HG03095 (cell line): ENCODE data around the gene TMED6.
A peak's percentile ranks its signal among the peaks of the same experiment; 100 is the strongest.

Experiments used
- ATAC-seq: cut with Tn5 transposase; IDR thresholded peaks from one replicate; pipeline ENCODE4 v1.9.1; 2021; ENCODE audit warnings: moderate library complexity; ENCODE audit not compliant: unreplicated experiment

The TMED6 gene

DNA sequence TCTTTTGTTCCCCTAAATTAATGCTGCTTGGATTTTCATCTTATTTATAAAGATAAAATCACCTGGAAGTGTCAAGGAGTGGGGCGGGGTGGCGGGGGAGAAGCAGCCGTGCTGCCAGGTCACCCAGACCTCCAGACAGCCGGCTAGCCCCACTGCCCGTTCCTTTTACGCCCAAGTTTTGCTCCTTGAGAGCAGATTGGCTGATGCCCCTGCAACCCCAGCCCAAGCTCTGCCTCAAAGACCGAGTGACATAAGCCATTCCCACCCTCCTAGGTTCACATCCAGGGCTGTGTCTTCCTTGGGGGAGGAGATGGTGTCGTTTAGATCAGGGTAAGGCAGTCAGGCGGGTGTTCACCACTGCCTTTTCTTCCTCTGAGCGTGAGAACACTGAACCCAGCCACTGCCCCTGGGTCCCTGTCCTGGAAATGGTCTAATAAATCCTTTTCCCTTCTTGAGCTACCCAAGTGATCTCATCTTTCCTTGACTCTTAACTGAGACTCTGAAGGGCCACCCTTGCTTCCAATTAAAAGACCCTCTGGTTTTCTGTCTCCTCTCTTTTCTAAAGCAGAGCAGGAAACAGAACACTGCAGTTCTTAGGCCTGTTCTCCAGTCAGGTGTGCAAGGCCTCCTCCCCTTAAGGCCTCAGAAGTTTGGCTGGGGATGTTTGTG lies 26.9 kb downstream of the TMED6 start:
- no peak for ATAC-seq

DNA sequence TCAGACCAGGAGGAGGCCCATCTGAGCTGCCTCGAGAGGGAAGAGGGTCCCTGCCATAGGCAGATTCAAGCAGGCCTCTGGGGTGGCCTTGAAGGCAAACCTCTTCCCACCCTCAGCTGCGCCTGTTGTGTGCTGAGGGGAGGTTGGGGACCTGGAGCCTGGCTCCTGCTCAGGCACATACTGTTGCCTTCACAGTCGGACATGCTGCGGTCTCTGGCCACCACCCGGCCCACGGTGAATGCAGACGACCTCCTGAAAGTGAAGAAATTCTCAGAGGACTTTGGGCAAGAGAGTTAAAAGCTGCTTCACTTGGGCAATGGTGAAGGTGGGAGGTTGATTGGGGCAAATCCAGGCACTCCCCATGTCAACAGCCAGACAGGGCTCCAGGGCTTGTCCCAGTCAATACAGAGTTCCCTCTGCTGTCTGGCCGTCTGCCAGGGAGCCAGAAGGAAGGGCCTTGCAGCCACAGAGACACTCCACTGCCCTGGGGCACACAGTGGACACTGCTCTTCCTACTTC lies 27.5 kb downstream of the TMED6 start:
- no peak for ATAC-seq

DNA sequence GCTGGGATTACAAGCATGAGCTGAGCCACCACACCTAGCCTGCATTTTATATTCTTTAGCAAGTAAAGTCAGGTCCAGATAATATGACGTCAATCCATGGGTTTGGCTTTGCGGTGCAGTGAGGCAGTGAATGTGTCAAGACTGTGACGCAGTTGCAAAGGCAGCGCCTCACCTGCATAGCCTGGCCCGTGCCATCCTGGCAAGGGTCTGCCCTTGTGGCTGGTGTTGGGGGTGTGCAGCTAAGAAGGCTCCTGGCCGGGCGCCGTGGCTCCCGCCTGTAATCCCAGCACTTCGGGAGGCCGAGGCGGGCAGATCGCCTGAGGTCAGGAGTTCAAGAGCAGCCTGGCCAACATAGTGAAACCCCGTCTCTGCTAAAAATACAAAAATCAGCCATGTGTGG lies 28.2 kb downstream of the TMED6 start:
- ATAC-seq = no peak

DNA sequence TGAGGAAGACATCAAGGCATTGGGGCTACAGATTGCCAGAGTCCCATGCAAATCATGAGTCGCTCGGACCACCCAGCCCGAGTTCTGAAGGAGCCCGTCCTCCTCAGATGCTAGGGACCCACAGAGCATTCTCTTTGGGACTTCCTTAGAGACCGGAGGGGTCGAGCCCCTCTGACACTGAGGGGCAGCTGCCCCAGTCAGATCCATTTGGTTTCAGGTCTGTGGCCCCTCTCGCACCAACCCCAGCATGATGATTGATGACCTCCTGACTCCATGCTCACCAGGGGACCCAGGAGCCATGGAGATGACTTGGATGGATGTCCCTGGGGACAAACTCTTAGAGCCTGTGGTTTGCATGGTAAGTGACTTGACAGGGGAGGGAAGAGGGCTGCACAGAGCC lies 29.2 kb downstream of the TMED6 start:
- no peak for ATAC-seq

DNA sequence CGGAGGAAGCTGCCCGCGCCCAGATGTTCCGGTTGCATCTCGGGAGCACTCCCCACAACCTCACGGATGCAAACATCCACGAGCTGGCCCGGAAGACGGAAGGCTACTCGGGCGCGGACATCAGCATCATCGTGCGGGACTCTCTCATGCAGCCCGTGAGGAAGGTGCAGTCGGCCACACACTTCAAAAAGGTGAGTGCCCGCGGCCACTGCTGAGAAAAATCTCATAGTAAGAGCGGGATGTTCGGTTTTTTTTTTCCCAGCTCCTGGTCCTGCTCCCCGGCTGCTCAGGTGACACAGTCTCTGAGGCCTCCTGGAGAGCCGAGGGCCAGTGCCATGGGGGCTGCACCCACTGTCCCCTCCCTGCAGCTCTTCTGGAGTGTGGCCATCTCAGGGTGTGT lies 30.5 kb downstream of the TMED6 start:
- no peak for ATAC-seq

DNA sequence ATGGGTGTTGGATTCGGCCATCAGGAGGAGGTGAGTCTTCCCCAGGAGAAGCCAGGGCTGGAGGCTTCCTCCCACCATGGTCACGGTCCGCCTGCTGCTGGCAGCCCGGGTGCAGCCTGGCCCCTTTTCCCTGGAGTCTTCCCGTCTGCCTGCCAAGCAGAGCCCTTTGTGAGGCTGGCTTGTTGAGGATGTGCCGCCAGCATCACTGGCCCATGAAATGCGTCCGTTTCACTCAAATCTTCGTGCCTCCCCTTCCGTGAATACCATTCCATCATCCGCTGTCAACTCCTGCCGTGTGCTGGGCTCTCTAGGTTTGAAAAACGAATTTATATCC lies 30.9 kb downstream of the TMED6 start:
- ATAC-seq = no peak

DNA sequence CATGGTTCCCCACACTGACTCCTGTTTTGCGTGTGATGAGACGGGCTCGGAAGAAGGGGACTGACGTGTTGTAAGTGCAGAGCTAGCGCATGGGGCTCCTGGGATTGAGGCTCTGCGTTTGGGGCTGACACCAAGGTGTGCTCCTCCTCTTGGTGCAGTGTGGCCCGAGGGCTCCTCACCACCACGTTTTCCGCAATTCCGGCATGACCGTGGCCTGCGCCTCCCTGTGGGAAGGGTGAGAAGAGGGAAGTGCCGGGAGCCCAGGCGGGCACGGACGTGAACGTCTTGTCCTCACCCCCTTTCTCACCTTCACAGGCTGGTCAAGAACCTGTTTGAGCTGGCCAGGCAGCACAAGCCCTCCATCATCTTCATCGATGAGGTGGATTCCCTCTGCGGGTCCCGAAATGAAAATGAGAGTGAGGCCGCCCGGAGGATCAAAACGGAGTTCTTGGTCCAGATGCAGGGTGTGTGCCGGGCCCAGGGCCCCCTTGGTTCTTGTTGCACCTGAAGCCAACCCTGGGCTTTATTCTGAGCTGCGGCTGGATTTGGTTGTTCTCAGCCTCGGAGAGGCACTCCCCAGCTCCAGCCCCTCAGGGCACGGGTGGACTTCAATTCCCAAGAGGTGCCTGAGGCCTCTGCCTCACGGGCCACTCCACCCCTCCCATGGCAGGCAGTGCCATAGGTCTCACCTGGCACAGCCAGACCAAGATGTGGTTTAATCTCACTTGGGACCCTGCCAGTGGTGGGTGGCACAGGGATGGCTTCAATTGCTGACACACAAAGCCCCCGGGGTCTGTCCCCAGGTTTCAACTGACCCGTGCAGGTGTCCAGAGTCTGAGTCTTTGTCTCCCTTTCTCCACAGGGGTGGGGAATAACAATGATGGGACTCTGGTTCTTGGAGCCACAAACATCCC lies 31.5 kb downstream of the TMED6 start:
- ATAC-seq = no peak

DNA sequence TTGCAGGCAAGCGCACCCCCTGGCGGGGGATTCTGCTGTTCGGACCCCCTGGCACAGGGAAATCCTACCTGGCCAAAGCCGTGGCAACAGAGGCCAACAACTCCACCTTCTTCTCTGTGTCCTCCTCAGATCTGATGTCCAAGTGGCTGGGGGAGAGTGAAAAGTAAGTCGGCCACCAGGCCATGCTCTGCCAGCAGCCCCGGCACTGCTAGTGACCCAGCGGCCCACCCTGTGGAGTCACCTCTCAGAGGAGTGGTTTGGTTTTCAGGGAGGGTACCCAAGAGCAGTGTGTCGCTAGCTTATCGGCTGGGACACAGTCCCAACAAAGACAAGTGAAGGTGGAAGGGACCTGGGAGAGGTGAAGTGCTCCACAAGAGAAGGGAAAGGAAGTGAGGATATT lies 32.2 kb downstream of the TMED6 start:
- ATAC-seq = no peak

DNA sequence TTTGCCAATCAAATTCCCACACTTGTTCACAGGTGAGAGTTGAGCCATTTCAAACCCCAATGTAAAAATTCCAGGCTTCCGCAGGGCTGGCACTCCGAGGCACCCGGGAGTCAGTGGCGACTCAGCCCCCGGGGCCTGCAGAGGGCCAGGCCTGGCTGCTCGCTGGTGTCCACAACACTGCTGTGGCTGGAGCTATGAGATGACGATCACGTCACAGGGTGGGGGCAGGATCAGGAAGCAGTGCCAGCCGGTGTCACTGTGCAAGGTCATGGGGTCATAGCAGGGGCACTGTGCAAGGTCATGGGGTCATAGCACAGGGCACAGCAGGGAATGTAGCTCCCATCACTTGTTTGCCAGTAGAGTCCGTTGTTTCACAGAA lies 32.7 kb downstream of the TMED6 start:
- ATAC-seq = no peak

DNA sequence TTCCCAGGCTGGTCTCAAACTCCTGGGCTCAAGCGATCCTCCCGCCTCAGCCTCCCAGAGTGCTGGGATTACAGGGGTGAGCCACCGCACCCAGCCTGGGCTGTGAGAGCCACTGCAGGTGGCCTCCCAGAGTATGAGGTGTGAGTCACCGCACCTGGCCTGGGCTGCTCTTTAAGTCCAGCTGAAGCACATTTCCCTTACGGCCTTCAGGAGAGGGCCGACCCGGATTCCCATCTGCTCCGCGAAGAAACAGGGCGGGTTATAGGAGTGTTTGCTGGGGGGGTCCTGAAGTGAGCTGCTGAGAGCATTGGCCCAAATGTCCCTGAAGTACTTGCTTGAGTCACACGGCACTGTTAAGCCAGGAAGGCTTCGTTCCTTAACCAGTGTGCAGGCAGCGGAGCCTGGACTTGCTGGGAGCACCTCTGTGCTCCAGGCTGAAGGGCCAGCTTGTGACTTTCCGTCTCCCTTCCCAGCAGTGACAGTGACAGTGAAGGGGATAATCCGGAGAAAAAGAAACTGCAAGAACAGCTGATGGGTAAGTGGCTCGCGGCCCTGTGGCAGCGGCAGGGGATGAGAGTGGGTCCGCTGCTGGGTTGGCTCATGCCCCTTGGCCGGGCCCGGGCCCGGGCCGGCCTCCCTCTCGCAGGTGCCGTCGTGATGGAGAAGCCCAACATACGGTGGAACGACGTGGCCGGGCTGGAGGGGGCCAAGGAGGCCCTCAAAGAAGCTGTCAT lies 33.2 kb downstream of the TMED6 start:
- no peak for ATAC-seq

DNA sequence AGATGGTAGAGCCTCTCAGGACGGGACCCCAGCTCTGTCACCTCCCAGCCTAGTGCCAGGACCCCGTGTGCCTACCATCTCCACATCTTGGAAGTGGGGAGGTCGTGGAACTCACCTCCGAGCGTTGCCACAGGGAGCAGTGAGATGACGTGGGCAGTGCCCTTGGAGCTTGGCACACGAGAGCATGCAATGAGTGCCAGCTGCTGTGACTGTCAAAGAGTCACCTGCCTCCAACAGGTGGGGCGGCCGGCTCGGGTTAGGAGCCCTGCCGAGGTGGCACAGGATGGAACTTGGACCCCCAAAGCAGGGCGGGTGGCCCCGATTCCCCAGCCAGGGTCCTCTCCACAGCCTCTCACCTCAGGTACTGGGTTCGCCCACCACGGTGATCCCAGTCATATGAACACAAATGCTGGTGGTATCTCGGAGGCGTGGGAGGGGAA lies 35.0 kb downstream of the TMED6 start:
- no peak for ATAC-seq

DNA sequence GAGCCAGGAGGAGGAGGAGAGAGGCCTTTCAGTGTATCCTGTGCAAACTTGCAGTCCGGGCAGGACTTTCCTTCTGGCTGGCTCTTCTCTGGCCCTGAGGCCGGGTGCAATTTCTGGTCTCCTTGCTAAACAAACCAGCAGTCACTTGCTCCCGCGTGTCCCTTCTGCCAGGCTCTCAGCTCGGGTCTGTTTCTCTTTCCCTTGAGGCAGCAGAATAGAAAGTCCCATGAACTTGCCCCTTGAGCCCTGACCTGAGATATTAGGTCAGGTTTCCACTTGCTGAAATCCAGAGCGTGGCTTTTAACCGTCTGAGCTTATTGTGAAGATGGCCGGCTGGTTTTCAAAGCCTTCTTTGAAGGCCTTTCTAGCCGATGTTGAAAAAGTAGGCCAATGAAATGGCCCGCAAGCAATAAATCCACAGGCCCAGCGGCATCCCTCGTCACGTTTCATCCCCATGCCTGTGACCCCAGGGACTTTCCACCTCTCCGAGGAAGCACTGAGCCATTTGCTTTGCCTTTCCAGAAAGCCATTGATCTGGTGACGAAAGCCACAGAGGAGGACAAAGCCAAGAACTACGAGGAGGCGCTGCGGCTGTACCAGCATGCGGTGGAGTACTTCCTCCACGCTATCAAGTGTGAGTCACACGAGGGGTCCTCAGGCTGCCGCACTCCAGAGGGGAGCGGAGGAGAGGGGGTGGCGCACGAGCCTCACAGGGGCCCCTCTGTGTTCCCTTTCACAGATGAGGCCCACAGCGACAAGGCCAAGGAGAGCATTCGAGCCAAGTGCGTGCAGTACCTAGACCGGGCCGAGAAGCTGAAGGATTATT lies 35.9 kb downstream of the TMED6 start:
- no peak for ATAC-seq

DNA sequence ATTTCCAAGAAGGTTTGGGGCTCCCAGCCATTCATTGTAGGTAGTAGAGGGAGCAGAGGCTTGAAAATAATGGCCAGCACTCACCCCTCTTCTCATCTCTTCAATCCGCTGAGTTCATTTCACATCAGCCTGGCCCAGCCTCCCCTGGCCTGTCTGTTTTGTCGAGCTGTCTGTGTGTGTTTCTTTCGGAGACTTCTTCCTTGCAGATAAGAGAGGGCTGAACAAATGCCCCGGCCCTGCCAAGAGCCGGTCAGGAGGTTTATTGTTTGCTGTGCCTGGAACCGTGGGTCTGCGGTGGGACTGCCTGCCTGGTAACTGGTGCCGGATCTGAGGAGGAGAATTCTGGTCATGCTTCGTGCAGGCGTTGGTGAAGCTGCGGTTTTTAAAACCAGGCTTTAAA lies 37.1 kb downstream of the TMED6 start:
- no peak for ATAC-seq

DNA sequence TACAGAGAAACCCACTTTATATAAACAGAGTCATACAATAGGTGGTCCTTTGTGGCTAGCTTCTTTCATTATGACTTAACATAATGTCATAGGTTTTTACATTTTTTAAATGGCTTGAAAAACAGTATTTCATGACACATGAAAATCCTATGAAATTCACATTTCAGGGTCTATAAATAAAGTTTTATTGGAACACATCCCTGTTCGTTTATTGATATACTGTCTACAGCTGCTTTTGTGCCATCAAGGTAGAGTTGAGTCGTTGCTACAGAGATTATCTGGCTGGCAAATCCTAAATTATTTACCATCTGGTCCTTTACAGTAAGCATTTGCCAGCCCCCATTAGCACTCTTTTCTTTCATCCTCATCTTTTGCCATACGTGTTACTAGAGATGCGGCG lies 38.1 kb downstream of the TMED6 start:
- no peak for ATAC-seq

DNA sequence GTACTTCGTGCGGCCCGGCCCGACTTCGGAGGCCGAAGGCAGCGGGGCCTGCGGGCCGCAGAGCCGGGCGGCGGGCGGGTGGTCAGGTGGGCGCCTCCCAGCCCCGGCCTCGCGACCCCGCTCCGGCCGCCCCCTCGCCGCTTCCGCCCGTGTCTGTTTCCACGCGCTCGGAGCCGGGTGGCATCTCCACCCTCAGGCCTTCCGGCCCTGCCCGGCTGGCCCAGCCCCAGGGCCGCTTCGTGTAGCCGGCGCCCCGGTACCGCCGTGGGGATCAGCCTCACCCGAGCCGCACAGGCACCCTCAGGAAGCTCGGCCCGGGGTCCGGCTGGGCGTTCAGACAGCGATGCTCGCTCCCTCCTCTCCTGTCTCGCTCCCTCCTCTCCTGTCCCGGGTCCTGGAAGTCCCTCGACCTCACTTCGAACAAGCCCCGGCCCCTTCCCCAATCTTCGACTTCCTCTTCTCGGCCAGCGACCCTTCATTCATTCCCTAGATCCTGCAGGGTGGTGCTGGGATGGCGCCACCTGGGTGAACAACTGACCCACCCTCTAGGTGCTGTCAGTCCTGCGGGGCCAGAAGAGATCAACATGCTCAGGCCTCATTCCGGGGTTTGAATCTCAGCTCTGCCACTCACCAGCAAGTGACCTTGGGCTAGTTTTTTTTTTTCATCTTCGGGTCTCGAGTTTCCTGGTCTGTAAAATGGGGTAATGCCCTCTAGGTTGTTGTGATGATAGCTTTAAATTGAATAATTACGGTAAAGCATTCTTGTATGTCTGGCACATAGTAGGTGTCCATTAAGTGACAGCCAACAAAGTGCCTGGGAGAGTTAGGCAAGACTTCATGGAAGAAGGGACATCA lies 39.8 kb downstream of the TMED6 start:
- ATAC-seq = peak; percentile 36

DNA sequence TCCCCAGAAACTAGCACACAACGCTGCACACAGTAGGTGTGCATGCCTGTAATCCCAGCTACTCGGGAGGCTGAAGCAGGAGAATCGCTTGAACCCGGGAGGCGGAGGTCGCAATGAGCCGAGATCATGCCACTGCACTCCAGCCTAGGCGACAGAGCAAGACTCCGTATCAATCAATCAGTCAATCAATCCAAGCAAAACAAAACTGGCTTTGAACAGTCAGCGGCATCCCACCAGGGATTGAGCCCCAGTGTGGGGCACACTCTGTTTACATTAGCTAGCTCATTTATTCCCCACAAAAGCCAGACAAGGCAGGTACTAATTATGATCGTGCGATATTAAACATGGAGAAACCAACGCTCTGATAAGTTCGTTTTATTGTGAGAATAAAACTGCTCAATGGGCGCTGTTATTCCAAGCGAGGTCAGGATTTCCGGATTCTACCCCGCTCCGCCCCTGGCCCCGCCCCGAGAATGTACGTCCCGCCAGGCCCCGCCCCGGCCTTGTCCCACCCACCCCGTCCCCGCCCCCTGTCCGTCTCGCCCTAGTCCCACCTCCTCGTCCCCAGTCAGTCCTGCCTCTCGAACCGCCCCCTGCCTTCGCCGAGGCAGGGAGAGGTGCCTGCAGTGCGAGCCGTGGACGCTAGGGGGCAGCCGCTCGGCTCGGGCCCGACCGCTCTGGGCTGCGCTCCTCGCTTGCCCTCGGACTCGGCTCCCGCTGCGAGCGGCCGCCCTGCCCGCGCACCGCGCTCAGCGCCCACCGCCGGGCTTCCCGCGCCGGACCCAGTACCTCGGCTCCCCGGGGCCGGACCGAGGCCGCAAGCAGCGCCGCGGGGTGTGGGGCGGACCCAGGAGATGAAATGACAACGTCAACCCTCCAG lies 40.7 kb downstream of the TMED6 start, which contains the start of gene VPS4A:
VPS4A (plus strand) TSS at position 698 of the 880 bp plus-strand sequence; CDS start at position 860, 162 bp downstream.
- peak; percentile 91 for ATAC-seq

DNA sequence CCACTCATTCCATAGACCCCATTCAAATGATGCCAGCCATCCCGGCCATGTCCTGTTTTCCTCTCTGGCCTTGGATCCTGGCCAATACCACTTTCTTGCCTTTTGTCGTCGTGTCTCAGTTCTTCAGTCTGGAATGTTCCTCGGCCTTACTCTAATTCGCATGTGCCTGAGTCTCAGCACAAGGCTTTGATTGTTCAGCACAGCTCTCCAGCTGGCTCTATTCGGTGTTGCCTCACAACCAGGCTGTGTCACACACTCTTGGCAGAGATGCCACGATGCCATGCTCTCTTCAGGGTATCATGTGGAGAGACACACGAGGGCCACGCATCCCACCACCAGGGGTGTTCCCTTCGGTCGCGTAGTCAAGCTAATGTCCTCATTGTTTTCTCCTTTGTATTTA lies 42.3 kb downstream of the TMED6 start:
- no peak for ATAC-seq

DNA sequence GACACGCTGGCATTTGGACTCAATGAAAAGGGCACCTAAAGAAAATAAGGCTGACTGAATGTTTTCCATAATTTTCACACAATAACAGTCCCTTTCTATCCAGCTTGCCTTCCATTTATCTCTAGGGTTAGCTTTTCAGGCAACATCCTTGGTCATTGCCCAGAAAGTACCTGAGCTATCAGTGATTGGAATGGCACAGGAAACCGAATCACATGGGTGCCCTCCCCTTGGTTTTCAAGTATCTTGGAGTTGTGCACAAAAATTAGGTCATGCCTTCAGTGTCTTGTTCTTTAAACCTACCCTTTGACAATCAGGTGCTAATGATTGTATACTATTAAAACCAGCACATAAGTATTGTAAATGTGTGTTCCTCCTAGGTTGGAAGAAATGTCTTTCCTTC lies 43.7 kb downstream of the TMED6 start:
- ATAC-seq = no peak

DNA sequence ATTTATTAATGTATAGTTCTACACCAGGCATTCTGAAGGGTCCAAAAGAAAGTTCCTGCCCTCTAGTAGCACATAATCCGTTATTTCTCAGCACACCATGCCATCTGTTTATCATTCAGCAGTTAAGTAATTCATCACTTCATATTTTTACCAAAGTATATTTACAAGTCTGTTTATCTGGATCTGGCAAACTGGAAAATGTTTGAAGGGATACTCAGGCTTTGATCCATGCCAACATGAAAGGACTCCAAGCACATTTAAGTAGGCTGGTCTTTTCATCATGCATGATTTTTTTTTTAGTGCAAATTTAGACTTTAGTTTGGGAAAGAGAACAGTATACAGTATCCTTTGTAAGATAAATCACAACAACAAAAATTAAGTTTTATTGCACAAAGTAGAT lies 44.5 kb downstream of the TMED6 start:
- ATAC-seq = no peak
